Measurements from ENCODE around the gene HIF1AN.

HIF1AN gene

GRCh38 chr10:100519311-100520051 lies 16.3 kb upstream of the HIF1AN start, which contains the start of gene SEC31B:
SEC31B (minus strand) TSS chr10:100519861; CDS start chr10:100516952, 2,909 bp downstream.
- H3K27ac ChIP-seq: peak within 1 kb of the TSS in 2 of 21 experiments; percentile 6 to 41
- peak within 1 kb of the TSS in 5 of 7 experiments; percentile 9 to 21 (median 18) for H3K4me3 ChIP-seq

- H3K27ac ChIP-seq: no peak overlapping the region
- no peak overlapping the region for H3K4me3 ChIP-seq
Observed at GRCh38 chr10:100520811-100521210, 14.9 kb upstream of the HIF1AN start.

GRCh38 chr10:100522107-100522801 lies 13.5 kb upstream of the HIF1AN start:
- no peak overlapping the region for H3K4me3 ChIP-seq
- no peak overlapping the region for H3K27ac ChIP-seq

- no peak overlapping the region for H3K27ac ChIP-seq
Observed at GRCh38 chr10:100522945-100523344, 12.8 kb upstream of the HIF1AN start.

GRCh38 chr10:100524206-100524605 lies 11.5 kb upstream of the HIF1AN start:
- Histone ChIP-seq H3K4me3 (no peak overlapping the region), H3K27ac (no peak overlapping the region)

More at GRCh38 chr10:100522945-100523344, 12.8 kb upstream of the HIF1AN start:
- no peak overlapping the region for H3K4me3 ChIP-seq

GRCh38 chr10:100524638-100525037 lies 11.1 kb upstream of the HIF1AN start:
- Histone ChIP-seq H3K4me3 (no peak overlapping the region), H3K27ac (no peak overlapping the region)

- Histone ChIP-seq H3K4me3 (peak overlapping the region; percentile 71 to 98 (median 94)), H3K27ac (peak overlapping the region in 14 of 21 experiments; percentile 73 to 94 (median 86))
Observed at GRCh38 chr10:100528123-100528886, 7.4 kb upstream of the HIF1AN start.

GRCh38 chr10:100528921-100529474 lies 6.7 kb upstream of the HIF1AN start:
- Histone ChIP-seq H3K4me3 (peak overlapping the region; percentile 71 to 98 (median 94)), H3K27ac (peak overlapping the region; percentile 27 to 94 (median 85))

GRCh38 chr10:100529475-100530298 lies 6.1 kb upstream of the HIF1AN start, which contains the start of gene NDUFB8:
NDUFB8 (minus strand) TSS chr10:100529871; CDS start chr10:100529851, 20 bp downstream.
- peak within 1 kb of the TSS; percentile 71 to 98 (median 94) for H3K4me3 ChIP-seq
- H3K27ac ChIP-seq: peak within 1 kb of the TSS; percentile 27 to 94 (median 85)

- no peak overlapping the region for H3K4me3 ChIP-seq
- no peak overlapping the region for H3K27ac ChIP-seq
Observed at GRCh38 chr10:100531761-100532160, 4.0 kb upstream of the HIF1AN start.

- H3K4me3 ChIP-seq: no peak overlapping the region
- no peak overlapping the region for H3K27ac ChIP-seq
Observed at GRCh38 chr10:100534726-100535125, 1.0 kb upstream of the HIF1AN start.

GRCh38 chr10:100535338-100535714 lies 417 bp upstream of the HIF1AN start:
- H3K4me3 ChIP-seq: peak overlapping the region; percentile 62 to 90 (median 76)
- H3K27ac ChIP-seq: peak overlapping the region in 13 of 21 experiments; percentile 27 to 85 (median 71)

- Histone ChIP-seq H3K4me3 (no peak overlapping the region), H3K27ac (no peak overlapping the region)
Observed at GRCh38 chr10:100537475-100537874, 1.7 kb downstream of the HIF1AN start.

GRCh38 chr10:100544950-100545349 lies 9.2 kb downstream of the HIF1AN start:
- Histone ChIP-seq H3K4me3 (no peak overlapping the region), H3K27ac (no peak overlapping the region)

GRCh38 chr10:100551196-100551595 lies 15.5 kb downstream of the HIF1AN start:
- Histone ChIP-seq H3K4me3 (no peak overlapping the region), H3K27ac (no peak overlapping the region)

GRCh38 chr10:100551738-100552137 lies 16.0 kb downstream of the HIF1AN start:
- no peak overlapping the region for H3K27ac ChIP-seq
- H3K4me3 ChIP-seq: no peak overlapping the region

- H3K27ac ChIP-seq: no peak overlapping the region
Observed at GRCh38 chr10:100553929-100554328, 18.2 kb downstream of the HIF1AN start.

GRCh38 chr10:100554902-100555301 lies 19.2 kb downstream of the HIF1AN start:
- H3K27ac ChIP-seq: no peak overlapping the region
- no peak overlapping the region for H3K4me3 ChIP-seq

More at GRCh38 chr10:100553929-100554328, 18.2 kb downstream of the HIF1AN start:
- H3K4me3 ChIP-seq: no peak overlapping the region

GRCh38 chr10:100560248-100560647 lies 24.5 kb downstream of the HIF1AN start:
- no peak overlapping the region for H3K27ac ChIP-seq
- H3K4me3 ChIP-seq: no peak overlapping the region

All from skin epidermis (tissue), 12 donors.